ENCODE data around the gene SGIP1. TPM values are rescaled to one million over a fixed set of nuclear protein-coding genes. Genes with fewer than 3 reads are reported as not detected.

Gene SGIP1
- total and polyA plus RNA-seq, 7 experiments from 2014 or later, result not detected

GRCh38 chr1:66596191-66596590 is 62.2 kb downstream of the SGIP1 start:
- Histone ChIP-seq H3K9me3 (ENCODE audit: control insufficient read depth in 2 of 3, low read length in 3 of 3) (no peaks in the 10 kb centered on the region), H3K27ac (ENCODE audit: low read depth, low read length) (no peak overlapping the region), H3K4me3 (ENCODE audit: low read length) (no peak overlapping the region), H3K36me3 (ENCODE audit: control insufficient read depth in 2 of 3, insufficient read depth in 3 of 3, low read length in 3 of 3) (no peaks in the 10 kb centered on the region), H3K27me3 (ENCODE audit: control insufficient read depth in 2 of 2, insufficient read depth in 2 of 2, low read length in 2 of 2) (no peaks in the 10 kb centered on the region), H3K4me1 (ENCODE audit: control insufficient read depth in 2 of 2, insufficient read depth in 2 of 2, low read length in 2 of 2) (no peaks in the 10 kb centered on the region)
- Mint-ChIP-seq H3K27ac (no peak overlapping the region), H3K27me3 (peaks cover 3 to 41% (median 36%) of the 10 kb centered on the region in 5 donors), H3K9me3 (peaks cover 0 to 6% (median 1%) of the 10 kb centered on the region in 11 donors), H3K4me3 (no peak overlapping the region), H3K36me3 (no peaks in the 10 kb centered on the region), H3K4me1 (no peaks in the 10 kb centered on the region)
- no peak for DNase-seq
- ChIA-PET CTCF (no interaction called here), POLR2A (no interaction called here)
- intact Hi-C loops (cut with micrococcal nuclease), result no loop called here
- no peak for ATAC-seq

- H3K27me3 Mint-ChIP-seq, result peaks cover 3 to 39% (median 35%) of the 10 kb centered on the region in 5 donors
- Histone ChIP-seq H3K4me1 (ENCODE audit: control insufficient read depth in 2 of 2, insufficient read depth in 2 of 2, low read length in 2 of 2) (no peaks in the 10 kb centered on the region), H3K9me3 (ENCODE audit: control insufficient read depth in 2 of 3, low read length in 3 of 3) (no peaks in the 10 kb centered on the region), H3K36me3 (ENCODE audit: control insufficient read depth in 2 of 3, insufficient read depth in 3 of 3, low read length in 3 of 3) (no peaks in the 10 kb centered on the region), H3K27me3 (ENCODE audit: control insufficient read depth in 2 of 2, insufficient read depth in 2 of 2, low read length in 2 of 2) (no peaks in the 10 kb centered on the region), H3K4me3 (ENCODE audit: low read length) (no peak overlapping the region), H3K27ac (ENCODE audit: low read depth, low read length) (no peak overlapping the region)
- H3K36me3 Mint-ChIP-seq, result no peaks in the 10 kb centered on the region
- peaks cover 0 to 6% (median 1%) of the 10 kb centered on the region in 11 donors for H3K9me3 Mint-ChIP-seq
- H3K4me1 Mint-ChIP-seq, result no peaks in the 10 kb centered on the region
- ChIA-PET CTCF (no interaction called here), POLR2A (no interaction called here)
- DNase-seq (no peak), ATAC-seq (no peak)
- no peak overlapping the region for H3K4me3 Mint-ChIP-seq
- no peak overlapping the region for H3K27ac Mint-ChIP-seq
- intact Hi-C loops (cut with micrococcal nuclease), result no loop called here
Observed at GRCh38 chr1:66597500-66597899, 63.5 kb downstream of the SGIP1 start.

DNA sequence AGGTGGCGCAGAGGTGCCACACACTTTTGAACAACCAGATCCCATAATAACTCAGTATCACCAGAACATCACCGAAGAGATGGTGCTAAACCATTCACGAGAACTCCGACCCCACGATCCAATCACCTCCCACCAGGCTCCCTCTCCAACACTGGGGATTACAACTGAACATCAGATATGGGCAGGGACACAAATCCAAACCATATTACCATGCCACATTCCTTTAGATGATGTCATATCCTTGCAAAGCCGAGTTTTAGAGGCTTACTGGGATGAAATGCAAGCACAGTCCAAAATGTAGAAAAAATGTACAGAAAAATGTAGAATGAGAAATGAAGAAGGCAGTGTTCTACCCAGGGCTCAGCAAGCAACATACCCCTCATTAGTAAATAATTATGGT is 64.7 kb downstream of the SGIP1 start:
- Mint-ChIP-seq H3K27me3 (peaks cover 3 to 39% (median 35%) of the 10 kb centered on the region in 5 donors), H3K27ac (no peak overlapping the region), H3K36me3 (no peaks in the 10 kb centered on the region), H3K4me3 (no peak overlapping the region), H3K4me1 (no peaks in the 10 kb centered on the region), H3K9me3 (peaks cover 0 to 6% (median 1%) of the 10 kb centered on the region in 11 donors)
- Histone ChIP-seq H3K4me1 (ENCODE audit: control insufficient read depth in 2 of 2, insufficient read depth in 2 of 2, low read length in 2 of 2) (no peaks in the 10 kb centered on the region), H3K27ac (ENCODE audit: low read depth, low read length) (no peak overlapping the region), H3K9me3 (ENCODE audit: control insufficient read depth in 2 of 3, low read length in 3 of 3) (no peaks in the 10 kb centered on the region), H3K4me3 (ENCODE audit: low read length) (no peak overlapping the region), H3K36me3 (ENCODE audit: control insufficient read depth in 2 of 3, insufficient read depth in 3 of 3, low read length in 3 of 3) (no peaks in the 10 kb centered on the region), H3K27me3 (ENCODE audit: control insufficient read depth in 2 of 2, insufficient read depth in 2 of 2, low read length in 2 of 2) (no peaks in the 10 kb centered on the region)
- intact Hi-C loops (cut with micrococcal nuclease), result no loop called here
- no peak for DNase-seq
- no peak for ATAC-seq
- POLR2A ChIA-PET, result no interaction called here
- CTCF ChIA-PET, result no interaction called here

- peaks cover 0 to 6% (median 1%) of the 10 kb centered on the region in 11 donors for H3K9me3 Mint-ChIP-seq
- H3K36me3 Mint-ChIP-seq, result no peaks in the 10 kb centered on the region
- intact Hi-C loops (cut with micrococcal nuclease), result no loop called here
- ChIA-PET CTCF (no interaction called here), POLR2A (no interaction called here)
- Histone ChIP-seq H3K27me3 (ENCODE audit: control insufficient read depth in 2 of 2, insufficient read depth in 2 of 2, low read length in 2 of 2) (no peaks in the 10 kb centered on the region), H3K9me3 (ENCODE audit: control insufficient read depth in 2 of 3, low read length in 3 of 3) (no peaks in the 10 kb centered on the region), H3K4me3 (ENCODE audit: low read length) (no peak overlapping the region), H3K36me3 (ENCODE audit: control insufficient read depth in 2 of 3, insufficient read depth in 3 of 3, low read length in 3 of 3) (no peaks in the 10 kb centered on the region), H3K27ac (ENCODE audit: low read depth, low read length) (no peak overlapping the region), H3K4me1 (ENCODE audit: control insufficient read depth in 2 of 2, insufficient read depth in 2 of 2, low read length in 2 of 2) (no peaks in the 10 kb centered on the region)
- no peak overlapping the region for H3K4me3 Mint-ChIP-seq
- DNase-seq (no peak), ATAC-seq (no peak)
- H3K27me3 Mint-ChIP-seq, result peaks cover 3 to 36% (median 32%) of the 10 kb centered on the region in 5 donors
- H3K4me1 Mint-ChIP-seq, result no peaks in the 10 kb centered on the region
- no peak overlapping the region for H3K27ac Mint-ChIP-seq
Observed at GRCh38 chr1:66599346-66599745, 65.4 kb downstream of the SGIP1 start.

DNA sequence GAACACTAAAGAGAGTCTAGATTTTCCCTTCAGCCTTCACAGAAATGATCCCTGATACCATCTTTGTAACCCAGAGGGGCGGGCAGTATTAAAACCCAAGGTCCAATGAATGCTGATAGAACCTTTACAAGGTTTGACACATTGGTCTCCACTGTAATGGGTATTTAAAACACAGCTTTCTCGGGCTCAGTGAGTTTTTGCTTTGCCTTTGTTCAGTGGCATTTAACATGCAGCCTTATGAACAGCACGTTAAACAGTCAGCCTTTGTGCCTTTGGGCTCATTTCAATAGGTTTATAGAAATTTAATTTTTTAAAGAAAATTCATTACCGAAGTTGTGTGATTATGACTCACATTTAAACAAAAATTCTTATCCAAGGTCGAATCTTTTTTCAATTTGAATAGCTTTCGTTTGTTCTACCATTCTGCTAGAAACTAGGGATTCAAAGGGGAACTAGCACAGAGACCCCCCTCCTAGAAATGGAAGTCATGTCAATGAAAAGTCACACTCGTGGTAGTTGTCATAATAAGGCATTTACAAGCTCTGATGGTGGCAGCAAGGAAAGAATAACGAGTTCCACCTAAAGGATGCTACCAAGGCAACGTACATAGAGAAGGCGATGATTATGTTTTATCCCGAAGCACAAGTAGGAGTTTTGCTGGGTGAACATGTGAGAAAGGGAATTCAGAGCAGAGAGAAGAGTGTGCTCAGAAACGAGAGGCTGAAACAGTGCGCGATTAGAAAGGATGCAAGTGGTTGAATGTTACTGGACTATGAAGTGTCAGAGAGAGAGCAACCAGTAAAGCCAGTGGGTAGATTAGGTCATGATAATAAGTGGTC is 66.2 kb downstream of the SGIP1 start:
- intact Hi-C loops (cut with micrococcal nuclease), result no loop called here
- H3K9me3 ChIP-seq (ENCODE audit: control insufficient read depth in 2 of 3, low read length in 3 of 3), result no peaks in the 10 kb centered on the region
- H3K4me1 Mint-ChIP-seq, result no peaks in the 10 kb centered on the region
- peaks cover 6 to 35% (median 31%) of the 10 kb centered on the region in 5 donors for H3K27me3 Mint-ChIP-seq
- DNase-seq, result no peak
- ChIA-PET POLR2A (no interaction called here), CTCF (no interaction called here)
- no peak overlapping the region for H3K4me3 ChIP-seq (ENCODE audit: low read length)
- no peaks in the 10 kb centered on the region for H3K27me3 ChIP-seq (ENCODE audit: control insufficient read depth in 2 of 2, insufficient read depth in 2 of 2, low read length in 2 of 2)
- no peak overlapping the region for H3K27ac Mint-ChIP-seq
- H3K36me3 ChIP-seq (ENCODE audit: control insufficient read depth in 2 of 3, insufficient read depth in 3 of 3, low read length in 3 of 3), result no peaks in the 10 kb centered on the region
- no peak overlapping the region for H3K4me3 Mint-ChIP-seq
- H3K36me3 Mint-ChIP-seq, result no peaks in the 10 kb centered on the region
- H3K9me3 Mint-ChIP-seq, result peaks cover 0 to 6% (median 1%) of the 10 kb centered on the region in 11 donors
- H3K4me1 ChIP-seq (ENCODE audit: control insufficient read depth in 2 of 2, insufficient read depth in 2 of 2, low read length in 2 of 2), result no peaks in the 10 kb centered on the region
- no peak for ATAC-seq
- H3K27ac ChIP-seq (ENCODE audit: low read depth, low read length), result no peak overlapping the region

GRCh38 chr1:66605419-66605997 is 71.6 kb downstream of the SGIP1 start:
- ChIA-PET CTCF (no interaction called here), POLR2A (no interaction called here)
- intact Hi-C loops (cut with micrococcal nuclease), result no loop called here
- no peaks in the 10 kb centered on the region for H3K9me3 ChIP-seq (ENCODE audit: control insufficient read depth in 2 of 3, low read length in 3 of 3)
- H3K9me3 Mint-ChIP-seq, result no peaks in the 10 kb centered on the region
- ATAC-seq (no peak), DNase-seq (no peak)
- no peak overlapping the region for H3K27ac Mint-ChIP-seq
- H3K4me3 ChIP-seq (ENCODE audit: low read length), result no peak overlapping the region
- no peaks in the 10 kb centered on the region for H3K36me3 Mint-ChIP-seq
- H3K27ac ChIP-seq (ENCODE audit: low read depth, low read length), result no peak overlapping the region
- H3K27me3 Mint-ChIP-seq, result peaks cover 9 to 25% (median 11%) of the 10 kb centered on the region in 5 donors
- no peaks in the 10 kb centered on the region for H3K4me1 Mint-ChIP-seq
- no peaks in the 10 kb centered on the region for H3K27me3 ChIP-seq (ENCODE audit: control insufficient read depth in 2 of 2, insufficient read depth in 2 of 2, low read length in 2 of 2)
- no peaks in the 10 kb centered on the region for H3K4me1 ChIP-seq (ENCODE audit: control insufficient read depth in 2 of 2, insufficient read depth in 2 of 2, low read length in 2 of 2)
- no peak overlapping the region for H3K4me3 Mint-ChIP-seq
- H3K36me3 ChIP-seq (ENCODE audit: control insufficient read depth in 2 of 3, insufficient read depth in 3 of 3, low read length in 3 of 3), result no peaks in the 10 kb centered on the region
